H1 (cell line): Measurements from ENCODE around the gene ADD3. TPM values are rescaled to one million over a fixed set of nuclear protein-coding genes. Genes with fewer than 3 reads are reported as not detected.

Experiments
- CTCF ChIA-PET: fragments of 300-600 bp; sonication (Branson Sonifier 250); formaldehyde crosslinking; loops from one replicate; lab custom pipeline; 2021; ENCODE audit not compliant: partially characterized antibody; lab: Charles Lee
- POLR2A ChIA-PET: fragments of 300-600 bp; sonication (Branson Sonifier 250); formaldehyde crosslinking; loops from one replicate; lab custom pipeline; 2021; ENCODE audit warnings: inconsistent platforms; ENCODE audit not compliant: partially characterized antibody; lab: Charles Lee
- DNase-seq, 2 experiments: peaks; one replicate each; pipeline versions ENCODE4 v3.0.0 to v3.0.0-alpha.2; 2010 to 2022; ENCODE audit warnings: low spot score in 2 of 2, low read depth in 1 of 2, mixed read lengths in 1 of 2
- FAIRE-seq: peaks from 2 replicates; lab custom pipeline; 2011; peaks lifted over from hg19 to GRCh38; lab: Jason Lieb, UNC
- H2AFZ ChIP-seq: 2 replicates; pipeline ENCODE4 v1.8.1; 2012; ENCODE audit warnings: low read length, inconsistent platforms
- H2AK5ac ChIP-seq: 2 replicates; pipeline ENCODE4 v1.6.1; 2013; ENCODE audit warnings: low read depth, low read length
- H2BK120ac ChIP-seq: replicated peaks from 2 replicates; pipeline ENCODE3; 2013; ENCODE audit warnings: low read depth, low read length, inconsistent platforms
- H2BK12ac ChIP-seq: 2 replicates; pipeline ENCODE4 v1.6.1; 2013; ENCODE audit warnings: low read depth, low read length
- H2BK15ac ChIP-seq: 2 replicates; pipeline ENCODE4 v1.6.1; 2013; ENCODE audit warnings: low read length
- H2BK20ac ChIP-seq: 2 replicates; pipeline ENCODE4 v1.6.1; 2013; ENCODE audit warnings: low read length
- H2BK5ac ChIP-seq: 2 replicates; pipeline ENCODE4 v1.6.1; 2013; ENCODE audit warnings: low read depth, low read length
- H3K14ac ChIP-seq: 2 replicates; pipeline ENCODE4 v1.6.1; 2013; ENCODE audit warnings: inconsistent platforms; ENCODE audit not compliant: insufficient read length
- H3K18ac ChIP-seq: 2 replicates; pipeline ENCODE4 v1.6.1; 2013; ENCODE audit warnings: low read length; ENCODE audit errors: extremely low read depth
- H3K23ac ChIP-seq: 2 replicates; pipeline ENCODE4 v1.6.1; 2013; ENCODE audit warnings: inconsistent platforms; ENCODE audit not compliant: insufficient read length
- H3K23me2 ChIP-seq: 2 replicates; pipeline ENCODE4 v1.6.1; 2013; ENCODE audit warnings: low read depth, low read length
- H3K27ac ChIP-seq: 2 replicates; pipeline ENCODE4 v1.6.1; 2011; ENCODE audit warnings: low read depth, low read length, inconsistent platforms
- H3K27me3 ChIP-seq, 4 experiments: replicated peaks in 1 of 4; 1 replicate in 1 of 4; 2 replicates in 3 of 4; pipeline versions ENCODE4 v1.6.1 to v1.8.1; 2011 to 2013; ENCODE audit warnings: low read length in 3 of 4, mild to moderate bottlenecking in 3 of 4, inconsistent platforms in 2 of 4, mixed read lengths in 2 of 4, moderate library complexity in 1 of 4; ENCODE audit not compliant: control insufficient read depth in 3 of 4, insufficient read depth in 3 of 4; ENCODE audit errors: extremely low read depth in 1 of 4
- H3K36me3 ChIP-seq, 4 experiments: 2 replicates each; pipeline versions ENCODE4 v1.6.1 to v1.8.1; 2011 to 2013; ENCODE audit warnings: mild to moderate bottlenecking in 4 of 4, low read length in 3 of 4, moderate library complexity in 2 of 4, control low read depth in 1 of 4, inconsistent platforms in 1 of 4; ENCODE audit not compliant: insufficient read depth in 4 of 4, control insufficient read depth in 2 of 4
- H3K4ac ChIP-seq: replicated peaks from 2 replicates; pipeline ENCODE3; 2013; ENCODE audit warnings: low read length, low read depth, mixed read lengths, inconsistent platforms; ENCODE audit not compliant: insufficient read length
- H3K4me1 ChIP-seq, 4 experiments: replicated peaks in 1 of 4; 1 replicate in 1 of 4; 2 replicates in 3 of 4; pipeline versions ENCODE4 v1.6.1 to v1.8.1; 2011 to 2013; ENCODE audit warnings: low read length in 3 of 4, inconsistent platforms in 2 of 4, mixed read lengths in 1 of 4; ENCODE audit not compliant: insufficient read depth in 4 of 4, control insufficient read depth in 3 of 4
- H3K4me2 ChIP-seq, 2 experiments: 2 replicates each; pipeline versions ENCODE4 v1.6.1 to v1.8.1; 2011 to 2013; ENCODE audit warnings: low read depth in 2 of 2, low read length in 2 of 2, control low read depth in 1 of 2, inconsistent platforms in 1 of 2, mild to moderate bottlenecking in 1 of 2; ENCODE audit not compliant: insufficient read depth in 1 of 2
- H3K4me3 ChIP-seq, 4 experiments: fragments of 200-600, 300-600 bp in 1 of 4; sonication (generic), shearing (Covaris generic), sonication (Bioruptor Twin) in 1 of 4; 2 replicates each; pipeline versions ENCODE4 v1.5.1 to v1.8.1; 2011 to 2016; ENCODE audit warnings: low read length in 4 of 4, low read depth in 3 of 4, control low read depth in 2 of 4, inconsistent platforms in 2 of 4, mild to moderate bottlenecking in 2 of 4, mixed read lengths in 1 of 4, moderate library complexity in 1 of 4; ENCODE audit not compliant: insufficient read depth in 2 of 4; ENCODE audit errors: extremely low read depth in 1 of 4
- H3K56ac ChIP-seq: replicated peaks from 2 replicates; pipeline ENCODE3; 2013; ENCODE audit warnings: low read depth, mild to moderate bottlenecking, mixed read lengths, low read length, inconsistent platforms; ENCODE audit not compliant: insufficient read length
- H3K79me1 ChIP-seq: 2 replicates; pipeline ENCODE4 v1.6.1; 2013; ENCODE audit warnings: low read depth, low read length, control low read depth
- H3K79me2 ChIP-seq, 2 experiments: 2 replicates each; pipeline versions ENCODE4 v1.6.1 to v1.8.1; 2012 to 2013; ENCODE audit warnings: low read length in 2 of 2, mild to moderate bottlenecking in 2 of 2, inconsistent platforms in 1 of 2; ENCODE audit not compliant: insufficient read depth in 2 of 2, control insufficient read depth in 1 of 2
- H3K9ac ChIP-seq, 4 experiments: replicated peaks in 1 of 4; 1 replicate in 1 of 4; 2 replicates in 3 of 4; pipeline versions ENCODE4 v1.6.1 to v1.8.1; 2011 to 2013; ENCODE audit warnings: low read depth in 3 of 4, low read length in 3 of 4, control low read depth in 2 of 4, mild to moderate bottlenecking in 2 of 4, moderate library complexity in 2 of 4, inconsistent platforms in 1 of 4; ENCODE audit errors: extremely low read depth in 1 of 4
- H3K9me3 ChIP-seq, 2 experiments: 2 replicates each; pipeline versions ENCODE4 v1.6.1 to v1.8.1; 2012 to 2013; ENCODE audit warnings: mild to moderate bottlenecking in 2 of 2, moderate library complexity in 2 of 2, control low read depth in 1 of 2, inconsistent platforms in 1 of 2, low read depth in 1 of 2, low read length in 1 of 2, mixed read lengths in 1 of 2; ENCODE audit not compliant: insufficient read depth in 2 of 2
- H4K20me1 ChIP-seq, 2 experiments: replicated peaks in 1 of 2; 2 replicates each; pipeline versions ENCODE3 to v1.8.1; 2011 to 2013; ENCODE audit warnings: inconsistent platforms in 2 of 2, low read length in 2 of 2, mild to moderate bottlenecking in 1 of 2; ENCODE audit not compliant: insufficient read depth in 2 of 2, control insufficient read depth in 1 of 2
- H4K5ac ChIP-seq: 2 replicates; pipeline ENCODE4 v1.6.1; 2013; ENCODE audit warnings: low read length, low read depth, mixed read lengths, inconsistent platforms; ENCODE audit not compliant: insufficient read length
- H4K8ac ChIP-seq: 2 replicates; pipeline ENCODE4 v1.8.0; 2013; ENCODE audit warnings: mild to moderate bottlenecking, moderate library complexity, low read length, inconsistent platforms; ENCODE audit not compliant: insufficient read depth; ENCODE audit errors: extremely low read depth
- H4K91ac ChIP-seq: replicated peaks from 2 replicates; pipeline ENCODE3; 2013; ENCODE audit warnings: low read length, mixed read lengths, inconsistent platforms; ENCODE audit not compliant: insufficient read length
- BCL11A ChIP-seq, 2 experiments: IDR thresholded peaks; one replicate each; pipeline ENCODE4 v1.6.1; 2011; ENCODE audit warnings: low read depth in 2 of 2, low read length in 2 of 2, mild to moderate bottlenecking in 2 of 2
- CREB1 ChIP-seq: IDR thresholded peaks from 2 replicates; pipeline ENCODE4 v1.6.1; 2012; ENCODE audit warnings: inconsistent platforms
- EGR1 ChIP-seq: IDR thresholded peaks from 2 replicates; pipeline ENCODE4 v1.6.1; 2011; ENCODE audit warnings: low read depth, low read length, borderline replicate concordance
- HDAC2 ChIP-seq, 2 experiments: fragments of 300-600 bp in 1 of 2; sonication (generic) in 1 of 2; IDR thresholded peaks; 2 replicates each; pipeline ENCODE4 v1.6.1; 2011 to 2012; ENCODE audit warnings: low read depth in 2 of 2, low read length in 2 of 2, mild to moderate bottlenecking in 2 of 2, moderate library complexity in 2 of 2, borderline replicate concordance in 1 of 2, inconsistent platforms in 1 of 2
- HDAC6 ChIP-seq: IDR thresholded peaks from one replicate; pipeline ENCODE4 v1.7.1; 2012; ENCODE audit warnings: low read depth, mild to moderate bottlenecking, inconsistent platforms, low read length, moderate library complexity
- PHF8 ChIP-seq: fragments of 200-600 bp; sonication (generic); conservative IDR thresholded peaks from 2 replicates; pipeline ENCODE4 v1.7.1; 2012; ENCODE audit warnings: low read depth, mild to moderate bottlenecking, inconsistent platforms, low read length, moderate library complexity
- RNF2 ChIP-seq: fragments of 200-900, 300-1000 bp; sonication (generic); IDR thresholded peaks from 2 replicates; pipeline ENCODE4 v1.7.1; 2016; ENCODE audit warnings: borderline replicate concordance, low read depth, mild to moderate bottlenecking, antibody characterized with exemption, low read length; ENCODE audit not compliant: poor library complexity, severe bottlenecking; ENCODE audit errors: missing control alignments
- SIX5 ChIP-seq: IDR thresholded peaks from 2 replicates; pipeline ENCODE4 v1.6.1; 2011; ENCODE audit warnings: mild to moderate bottlenecking, low read depth, low read length
- SP1 ChIP-seq: IDR thresholded peaks from 2 replicates; pipeline ENCODE4 v1.6.1; 2011; ENCODE audit warnings: low read depth, low read length
- TAF7 ChIP-seq: optimal IDR thresholded peaks from 2 replicates; pipeline ENCODE3; 2011; ENCODE audit warnings: low read depth, mild to moderate bottlenecking, inconsistent platforms, low read length, moderate library complexity, borderline replicate concordance
- TEAD4 ChIP-seq: IDR thresholded peaks from 2 replicates; pipeline ENCODE4 v1.6.1; 2012; ENCODE audit warnings: low read depth, low read length, inconsistent platforms, mixed read lengths
- WGBS, 2 experiments: shearing (Covaris generic) in 1 of 2; methylation state at CpG; one replicate each; pipeline versions ENCODE4 v1.1.6 to v1.1.7; 2013 to 2015; ENCODE audit warnings: low lambda C conversion rate in 2 of 2, mixed read lengths in 2 of 2, inconsistent platforms in 1 of 2, low coverage in 1 of 2, missing lambda C conversion rate in 1 of 2; ENCODE audit not compliant: insufficient replicate concordance in 2 of 2, insufficient coverage in 1 of 2, insufficient read length in 1 of 2; ENCODE audit errors: extremely low coverage in 1 of 2, missing lambda C conversion rate in 1 of 2; 5-methylcytosine and 5-hydroxymethylcytosine counted together
- polyA plus RNA-seq, 7 experiments: library from polyadenylated mRNA; depleted of rRNA in 3 of 7; stranded (reverse) in 5 of 7; unstranded in 2 of 7; fragments of >200 nt in 5 of 7; fragments of 200-250 nt in 2 of 7; gene quantifications; 1 replicate in 5 of 7; 2 replicates in 1 of 7; 4 replicates in 1 of 7; pipeline versions ENCODE4 v1.2.1 to v1.2.3, GENCODE V29; 2011 to 2013; ENCODE audit warnings: missing spikeins in 2 of 7, mixed read lengths in 2 of 7
- total RNA-seq: library from RNA; stranded (reverse); fragmentation: NEBNext Ultra II Directional; extraction: Animal tissue kit (Norgen Biotek cat#: 25700); gene quantifications from 2 replicates; pipeline ENCODE4 v1.2.1, GENCODE V29; 2021

Gene ADD3
- total and polyA plus RNA-seq, 2 of the 8 experiments (the other 6 are each of a cell fraction or from before 2014, with no cell fraction given): 44.7 to 85.6 TPM

GRCh38 chr10:110163192-110163773 is 155.5 kb downstream of the ADD3 start:
- H4K91ac ChIP-seq: no peak overlapping the region
- H4K8ac ChIP-seq: no peak overlapping the region
- no peak overlapping the region for H2BK5ac ChIP-seq
- no peak overlapping the region for H3K9ac ChIP-seq
- POLR2A ChIA-PET: interaction anchor here (0.9 to 1.3 kb wide), 2 partner anchors 10 to 11 kb away, joined by 3 to 4 read pairs; no protein-coding TSS in a partner anchor
- H2BK20ac ChIP-seq: no peak overlapping the region
- FAIRE-seq: peak; percentile 60
- H3K79me2 ChIP-seq: no peaks in the 10 kb centered on the region
- no peak overlapping the region for H3K56ac ChIP-seq
- CTCF ChIA-PET: interaction anchor here (0.8 to 5.0 kb wide), 11 partner anchors 10 to 279 kb away, joined by 3 to 39 read pairs (median 6); partner anchors contain the start of gene MXI1
- H3K27me3 ChIP-seq: peaks cover 37 to 73% (median 57%) of the 10 kb centered on the region in 4 experiments
- peaks cover 2 to 13% (median 6%) of the 10 kb centered on the region in 4 experiments for H3K4me1 ChIP-seq
- no peak overlapping the region; the same call in 1 of the 2 replicates for H2AK5ac ChIP-seq
- no peak overlapping the region for H3K27ac ChIP-seq
- peak overlapping the region; percentile 55; the same call in 1 of the 2 replicates for H2BK12ac ChIP-seq
- H3K14ac ChIP-seq: no peak overlapping the region
- H3K4me3 ChIP-seq: no peak overlapping the region
- H3K9me3 ChIP-seq: no peaks in the 10 kb centered on the region
- no peak overlapping the region for H4K5ac ChIP-seq
- no peak overlapping the region for H3K23ac ChIP-seq
- 55% methylated on average over 5 of the region's 5 CpGs; no CpG with 5 or more reads in 1 of the 2 experiments for WGBS, 2 experiments
- H3K4ac ChIP-seq: no peak overlapping the region
- no peak overlapping the region for H2BK120ac ChIP-seq
- H3K23me2 ChIP-seq: no peaks in the 10 kb centered on the region
- H2AFZ ChIP-seq: no peak overlapping the region
- peaks cover 0 to 18% of the 10 kb centered on the region in 2 experiments for H4K20me1 ChIP-seq
- no peak overlapping the region; the same call in 1 of the 2 replicates for H3K18ac ChIP-seq
- H2BK15ac ChIP-seq: no peak overlapping the region; the same call in 1 of the 2 replicates
- H3K4me2 ChIP-seq: peak overlapping the region in 1 of 2 experiments; percentile 25; a peak in 2 of 4 replicates
- H3K79me1 ChIP-seq: no peaks in the 10 kb centered on the region
- no peak for DNase-seq
- no peaks in the 10 kb centered on the region for H3K36me3 ChIP-seq
- TF ChIP-seq CREB1 (no peak), RNF2 (no peak), TEAD4 (0 out of 2 replicates have a peak, but pooled peaks have one; percentile 3), TAF7 (no peak), BCL11A (IDR thresholded peaks at IDR 0.05; ENCODE audit: low read depth in 2 of 2, low read length in 2 of 2) (no peak), EGR1 (no peak), HDAC6 (no peak), HDAC2 (IDR thresholded peaks at IDR 0.05; ENCODE audit: borderline replicate concordance in 1 of 2, low read depth in 2 of 2, low read length in 2 of 2) (no peak), PHF8 (no peak), SP1 (peak; percentile 46; the same call in 1 of the 2 replicates), SIX5 (no peak)
